Measurements from ENCODE around the gene TMEM123.

- TF ChIP-seq CTCF (IDR thresholded peaks at IDR 0.05): no peak
- TF ChIP-seq POLR2A (IDR thresholded peaks at IDR 0.05): no peak
These were observed 34.0 kb upstream of the TMEM123 start for GRCh38 chr11:102486584-102486983.
